ENCODE measurements around the gene ARAP2. TPM values are rescaled to one million over a fixed set of nuclear protein-coding genes. Genes with fewer than 3 reads are reported as not detected.

ARAP2 gene
- polyA plus RNA-seq, 3 donors, result 6.5 to 7.1 (median 6.7) TPM

- DNase-seq (ENCODE audit: low read depth in 3 of 3, low spot score in 2 of 3), result no peak
Measured at GRCh38 chr4:36133658-36134057, 110.7 kb downstream of the ARAP2 start.

- DNase-seq (ENCODE audit: low read depth in 3 of 3, low spot score in 2 of 3), result no peak
Measured at GRCh38 chr4:36133086-36133485, 111.2 kb downstream of the ARAP2 start.

GRCh38 chr4:36130641-36131040 lies 113.7 kb downstream of the ARAP2 start:
- no peak for DNase-seq (ENCODE audit: low read depth in 3 of 3, low spot score in 2 of 3)

GRCh38 chr4:36128689-36129088 lies 115.6 kb downstream of the ARAP2 start:
- no peak for DNase-seq (ENCODE audit: low read depth in 3 of 3, low spot score in 2 of 3)

- no peak for DNase-seq (ENCODE audit: low read depth in 3 of 3, low spot score in 2 of 3)
Measured at GRCh38 chr4:36123906-36124305, 120.4 kb downstream of the ARAP2 start.

GRCh38 chr4:36115312-36115711 lies 129.0 kb downstream of the ARAP2 start:
- no peak for DNase-seq (ENCODE audit: low read depth in 3 of 3, low spot score in 2 of 3)

- DNase-seq (ENCODE audit: low read depth in 3 of 3, low spot score in 2 of 3), result no peak
Measured at GRCh38 chr4:36111172-36111571, 133.1 kb downstream of the ARAP2 start.

- no peak for DNase-seq (ENCODE audit: low read depth in 3 of 3, low spot score in 2 of 3)
Measured at GRCh38 chr4:36099509-36099908, 144.8 kb downstream of the ARAP2 start.

- DNase-seq (ENCODE audit: low read depth in 3 of 3, low spot score in 2 of 3), result no peak
Measured at GRCh38 chr4:36094995-36095394, 149.3 kb downstream of the ARAP2 start.

- DNase-seq (ENCODE audit: low read depth in 3 of 3, low spot score in 2 of 3), result no peak
Measured at GRCh38 chr4:36091997-36092396, 152.3 kb downstream of the ARAP2 start.

GRCh38 chr4:36088542-36088941 lies 155.8 kb downstream of the ARAP2 start:
- no peak for DNase-seq (ENCODE audit: low read depth in 3 of 3, low spot score in 2 of 3)

GRCh38 chr4:36086261-36086786 lies 158.0 kb downstream of the ARAP2 start:
- DNase-seq (ENCODE audit: low read depth in 3 of 3, low spot score in 2 of 3), result no peak

- no peak for DNase-seq (ENCODE audit: low read depth in 3 of 3, low spot score in 2 of 3)
Measured at GRCh38 chr4:36082817-36083216, 161.5 kb downstream of the ARAP2 start.

- no peak for DNase-seq (ENCODE audit: low read depth in 3 of 3, low spot score in 2 of 3)
Measured at GRCh38 chr4:36081185-36081584, 163.1 kb downstream of the ARAP2 start.

- DNase-seq (ENCODE audit: low read depth in 3 of 3, low spot score in 2 of 3), result no peak
Measured at GRCh38 chr4:36079666-36080065, 164.6 kb downstream of the ARAP2 start.

GRCh38 chr4:36078319-36078718 lies 166.0 kb downstream of the ARAP2 start:
- DNase-seq (ENCODE audit: low read depth in 3 of 3, low spot score in 2 of 3), result no peak

- DNase-seq (ENCODE audit: low read depth in 3 of 3, low spot score in 2 of 3), result no peak
Measured at GRCh38 chr4:36072529-36072928, 171.8 kb downstream of the ARAP2 start.

- DNase-seq (ENCODE audit: low read depth in 3 of 3, low spot score in 2 of 3), result no peak
Measured at GRCh38 chr4:36067116-36067515, 177.2 kb downstream of the ARAP2 start.

- no peak for DNase-seq (ENCODE audit: low read depth in 3 of 3, low spot score in 2 of 3)
Measured at GRCh38 chr4:36065274-36065871, 178.9 kb downstream of the ARAP2 start.

GRCh38 chr4:36064117-36064516 lies 180.2 kb downstream of the ARAP2 start:
- DNase-seq (ENCODE audit: low read depth in 3 of 3, low spot score in 2 of 3), result no peak

GRCh38 chr4:36056136-36056535 lies 188.2 kb downstream of the ARAP2 start:
- DNase-seq (ENCODE audit: low read depth in 3 of 3, low spot score in 2 of 3), result no peak

GRCh38 chr4:36054694-36055422 lies 189.5 kb downstream of the ARAP2 start:
- no peak for DNase-seq (ENCODE audit: low read depth in 3 of 3, low spot score in 2 of 3)

Measured in right renal cortex interstitium (tissue), 3 donors.